ENCODE measurements around the gene RAB22A.
"Not testable (repeated sequence)": the region's sequence is repeated elsewhere in the genome, so short reads cannot be mapped to it uniquely, and the experiment has no call there.

Gene RAB22A

DNA sequence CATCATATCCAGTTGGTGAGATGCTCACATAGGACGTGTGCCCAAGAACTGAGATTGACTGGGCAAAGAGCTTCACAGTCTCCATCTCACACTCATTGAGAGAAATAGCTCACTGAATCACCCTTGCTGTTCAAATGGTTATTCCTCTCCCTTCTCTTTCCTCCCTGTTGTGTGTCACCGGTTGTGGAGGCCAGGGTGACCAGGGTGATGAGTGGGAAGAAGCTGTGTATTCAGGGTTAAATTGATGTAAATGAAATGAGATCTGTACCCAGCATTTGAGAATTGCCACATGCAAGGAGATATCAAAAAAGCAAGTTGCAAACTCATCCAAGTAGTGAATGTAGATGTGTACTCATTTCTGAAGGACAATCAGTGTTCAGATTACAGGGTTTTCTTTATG is 43.0 kb downstream of the RAB22A start:
- no peak for DNase-seq

DNA sequence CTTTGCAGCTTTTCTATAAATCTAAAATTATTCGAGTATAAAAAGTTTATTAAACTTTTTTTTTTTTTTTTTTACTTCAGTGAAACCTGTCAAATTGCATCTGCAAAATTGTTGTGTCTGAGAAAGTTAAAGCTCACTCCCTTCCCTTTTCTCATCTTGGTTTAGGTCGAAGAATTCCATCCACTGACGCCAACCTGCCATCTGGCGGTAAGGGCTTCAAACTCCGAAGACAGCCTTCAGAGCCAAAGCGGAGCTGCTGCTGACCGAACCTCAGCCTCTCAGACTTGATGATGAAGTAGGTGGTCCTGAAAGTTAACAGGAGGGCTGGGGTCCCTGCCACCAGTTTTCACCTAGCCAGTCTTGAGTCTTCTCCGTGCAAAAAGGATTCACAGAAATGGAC is 49.9 kb downstream of the RAB22A start:
- DNase-seq, result no peak

DNA sequence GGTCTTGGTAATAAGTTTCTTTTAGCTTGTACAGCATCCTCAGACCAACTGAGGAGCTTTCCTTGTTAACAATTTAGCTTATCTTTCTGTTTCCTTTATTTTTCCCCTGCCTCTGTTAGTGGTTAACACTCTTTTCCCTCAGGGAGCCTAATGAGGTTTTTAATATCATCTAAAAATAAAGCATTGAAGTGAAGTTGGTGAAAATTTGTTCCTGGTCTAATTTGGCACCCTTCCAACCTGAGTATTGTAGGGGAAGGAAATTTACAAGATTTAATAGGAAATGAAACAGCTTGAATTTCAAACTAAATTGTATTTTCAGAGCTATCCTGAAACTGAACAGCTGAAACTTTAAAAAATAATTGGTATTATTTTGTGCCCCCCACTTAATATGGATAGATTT is 51.4 kb downstream of the RAB22A start:
- DNase-seq, result no peak

DNA sequence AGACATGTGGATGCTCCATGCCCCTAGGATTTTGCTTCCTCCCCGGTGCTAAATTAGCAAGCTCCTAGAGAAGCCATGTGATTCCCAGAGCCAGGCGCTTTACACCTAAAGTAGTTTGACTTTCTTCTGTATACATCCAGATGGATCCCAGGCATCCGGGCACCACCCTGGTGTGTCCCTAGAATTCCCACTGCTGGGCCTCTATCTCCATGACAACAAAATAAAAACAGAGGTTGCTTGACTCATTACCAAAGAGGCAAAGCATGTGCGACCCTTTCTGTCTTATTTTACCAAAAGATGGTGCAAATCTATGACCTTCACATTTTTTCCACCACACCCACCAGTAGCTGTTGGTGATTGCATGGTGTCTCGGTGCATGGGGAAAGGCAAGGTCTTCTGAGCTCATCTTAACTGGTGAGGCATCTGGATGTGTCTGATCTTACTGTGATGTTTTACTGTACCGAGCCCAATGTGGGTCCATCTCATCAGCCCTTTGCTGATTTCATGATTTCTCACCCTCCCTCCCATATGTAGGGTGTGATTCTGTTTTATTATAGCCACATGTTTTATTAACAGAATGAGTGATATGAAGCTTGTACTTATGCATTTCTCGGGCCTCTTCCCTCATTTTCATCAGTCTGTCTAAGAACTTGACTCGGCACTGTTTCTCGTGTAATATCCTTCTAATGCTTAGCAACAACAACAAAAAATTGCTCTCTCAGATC is 52.1 kb downstream of the RAB22A start:
- no peak for DNase-seq

DNA sequence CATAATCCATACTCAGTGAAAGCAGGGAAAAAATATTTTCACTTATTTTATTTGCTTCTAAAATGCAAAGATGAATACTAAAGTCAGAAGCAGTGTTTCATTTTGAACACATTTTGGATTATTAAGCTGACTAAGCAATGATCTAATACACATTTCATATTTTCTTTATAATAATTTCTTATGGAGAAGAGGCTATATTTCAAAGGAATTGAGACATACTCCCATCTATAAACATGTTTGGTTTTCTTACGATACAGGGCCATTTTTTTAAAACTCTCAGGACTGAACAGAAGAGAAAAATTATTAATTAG is 52.6 kb downstream of the RAB22A start:
- no peak for DNase-seq

DNA sequence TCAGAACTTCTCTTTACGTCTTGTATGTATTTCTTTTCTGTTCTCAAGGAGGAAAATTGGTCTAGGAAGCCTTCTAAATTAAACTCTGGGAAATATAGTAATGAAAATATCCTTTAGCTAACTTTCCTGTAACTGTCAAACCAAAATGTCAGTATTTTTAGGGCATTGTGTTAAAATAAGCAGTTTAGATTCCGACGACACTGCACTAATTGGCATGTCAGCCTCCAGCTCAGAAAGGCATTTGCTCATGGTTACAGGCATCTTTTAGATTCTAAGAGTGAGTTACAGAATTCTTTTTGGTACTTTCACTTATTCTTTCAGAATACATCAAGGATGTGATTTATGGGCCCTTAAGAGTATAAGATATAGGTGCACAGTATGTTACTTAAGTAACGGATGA is 53.5 kb downstream of the RAB22A start:
- DNase-seq, result no peak

DNA sequence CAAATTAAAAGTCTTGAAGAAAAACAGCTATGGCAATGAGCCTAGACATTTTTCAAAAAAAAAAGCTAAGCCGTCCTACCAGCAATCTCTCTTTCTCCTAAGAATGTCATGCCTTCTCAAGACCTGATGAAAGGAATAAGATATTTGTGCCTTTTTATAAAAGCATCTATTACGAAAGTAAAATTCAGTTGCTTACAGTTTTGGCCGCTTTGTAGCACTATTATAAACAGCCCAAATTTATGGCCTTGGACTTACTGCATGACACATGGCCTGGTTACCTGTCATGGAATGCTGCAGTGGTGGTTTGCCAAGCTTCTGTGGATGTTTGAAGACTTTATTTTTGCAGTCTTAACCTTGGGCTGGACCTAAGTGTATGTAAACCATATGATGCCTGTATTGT is 57.4 kb downstream of the RAB22A start:
- DNase-seq, result no peak

DNA sequence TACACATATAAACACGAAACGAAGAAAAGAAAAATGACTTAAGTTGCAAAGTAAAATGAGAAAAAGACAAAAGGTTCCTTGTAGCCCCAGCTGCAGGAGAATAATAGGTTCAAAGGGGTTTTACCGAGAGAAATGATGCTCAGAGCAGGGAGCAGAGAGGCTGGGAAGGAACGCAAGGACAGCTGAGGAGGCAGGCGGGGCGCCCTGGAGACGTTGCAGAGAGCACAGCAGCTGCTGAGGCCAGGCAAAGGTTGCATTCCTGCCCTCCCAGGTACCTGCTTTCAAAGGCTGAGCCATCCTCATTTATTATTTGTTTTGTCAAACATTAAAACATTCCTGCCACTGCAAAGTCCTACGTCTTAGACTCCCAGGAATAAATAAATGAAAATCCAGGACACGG is 63.3 kb downstream of the RAB22A start:
- no peak for DNase-seq

DNA sequence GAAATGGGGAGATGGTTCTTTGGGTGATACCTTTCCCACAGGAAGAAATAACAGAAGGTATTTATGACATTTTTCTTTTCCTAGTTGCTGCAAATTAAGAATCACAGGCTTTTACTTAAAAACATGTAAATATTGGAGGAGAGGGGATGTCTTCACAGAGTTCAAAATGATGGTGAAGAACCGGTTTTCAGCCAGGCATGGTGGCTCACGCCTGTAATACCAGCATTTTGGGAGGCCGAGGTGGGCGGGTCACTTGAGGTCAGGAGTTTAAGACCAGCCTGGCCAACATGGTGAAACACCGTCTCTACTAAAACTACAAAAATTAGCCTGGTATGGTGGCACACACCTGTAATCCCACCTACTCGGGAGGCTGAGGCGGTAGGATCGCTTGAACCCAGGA is 63.8 kb downstream of the RAB22A start:
- not testable (repeated sequence) for DNase-seq

DNA sequence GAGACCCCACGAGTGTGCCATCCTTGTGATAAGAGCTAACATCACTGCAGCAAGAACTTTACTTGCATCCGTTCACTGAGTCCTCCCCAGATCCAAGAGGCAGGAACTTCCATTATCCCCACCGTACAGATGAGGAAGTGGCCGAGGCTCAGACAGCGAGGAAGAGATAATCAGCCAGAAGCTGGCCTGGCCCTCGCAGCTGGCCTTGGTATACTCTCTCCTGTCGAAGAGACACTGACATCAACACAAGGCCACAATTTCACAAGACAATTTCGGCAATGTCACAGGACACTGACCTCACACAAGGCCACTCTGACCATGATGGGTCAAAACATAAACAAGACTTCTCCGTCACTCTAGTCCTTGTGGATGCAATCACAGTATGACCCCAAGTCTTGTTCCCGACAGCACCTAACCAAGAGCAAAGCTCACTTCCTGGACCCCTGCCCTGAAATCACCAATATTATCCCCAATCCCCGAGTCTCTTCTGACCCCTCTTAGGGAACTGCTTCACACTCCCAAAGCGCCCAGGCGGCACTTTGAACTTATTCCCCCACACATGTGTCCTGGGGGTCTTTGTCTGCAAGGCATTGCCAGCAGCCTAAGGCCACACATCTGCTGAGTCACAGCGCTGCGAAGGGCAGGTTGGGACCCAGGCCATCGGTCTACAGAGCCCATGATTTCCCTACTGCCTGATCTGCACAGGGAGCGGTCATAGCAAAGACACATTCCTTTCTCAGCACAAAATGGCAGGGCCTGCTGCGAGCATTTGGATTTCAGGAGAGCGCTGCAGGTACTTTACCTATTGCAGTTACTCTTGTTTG is 64.7 kb downstream of the RAB22A start:
- DNase-seq, result peak; percentile 32

DNA sequence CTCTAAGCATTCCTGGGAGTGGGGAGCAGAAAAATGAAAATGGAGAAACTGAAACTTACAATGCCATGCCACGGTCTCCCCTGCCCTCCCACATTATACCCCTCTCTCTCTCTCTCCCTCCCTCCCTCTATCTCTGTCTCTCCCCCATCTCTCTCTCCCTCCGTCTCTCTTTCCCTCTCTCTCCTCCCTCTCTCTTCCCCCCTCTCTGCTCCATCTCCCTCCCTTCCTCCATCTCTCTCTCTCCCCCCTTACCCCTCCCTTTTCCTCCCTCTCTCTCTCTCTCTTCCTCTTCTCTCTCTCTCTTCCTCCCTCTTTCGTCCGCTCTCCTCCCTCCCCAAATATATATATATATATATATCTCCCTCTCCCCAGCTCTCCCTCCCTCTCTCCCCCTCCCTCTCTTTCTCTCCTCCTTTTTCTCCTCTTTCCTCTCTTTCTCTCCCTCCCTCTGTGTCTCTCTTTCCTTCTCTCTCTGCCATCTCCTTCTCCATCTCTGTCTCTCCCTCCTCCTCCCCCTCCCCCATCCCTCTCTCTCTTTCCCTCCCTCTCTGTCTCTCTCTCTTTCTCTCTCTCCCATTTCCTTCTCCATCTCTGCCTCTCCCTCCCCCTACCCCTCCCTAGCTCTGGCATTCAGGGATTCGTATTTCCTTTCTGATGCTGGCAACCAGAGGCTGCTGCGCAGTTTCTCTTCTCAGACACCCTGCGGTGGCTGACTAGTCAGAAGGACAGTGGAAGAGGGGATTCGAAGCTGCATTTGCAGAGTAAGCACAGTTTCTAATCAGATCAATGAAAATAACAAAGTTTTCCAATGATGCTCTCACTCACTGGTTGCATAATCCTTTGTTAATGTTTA is 65.6 kb downstream of the RAB22A start:
- DNase-seq, result no peak

DNA sequence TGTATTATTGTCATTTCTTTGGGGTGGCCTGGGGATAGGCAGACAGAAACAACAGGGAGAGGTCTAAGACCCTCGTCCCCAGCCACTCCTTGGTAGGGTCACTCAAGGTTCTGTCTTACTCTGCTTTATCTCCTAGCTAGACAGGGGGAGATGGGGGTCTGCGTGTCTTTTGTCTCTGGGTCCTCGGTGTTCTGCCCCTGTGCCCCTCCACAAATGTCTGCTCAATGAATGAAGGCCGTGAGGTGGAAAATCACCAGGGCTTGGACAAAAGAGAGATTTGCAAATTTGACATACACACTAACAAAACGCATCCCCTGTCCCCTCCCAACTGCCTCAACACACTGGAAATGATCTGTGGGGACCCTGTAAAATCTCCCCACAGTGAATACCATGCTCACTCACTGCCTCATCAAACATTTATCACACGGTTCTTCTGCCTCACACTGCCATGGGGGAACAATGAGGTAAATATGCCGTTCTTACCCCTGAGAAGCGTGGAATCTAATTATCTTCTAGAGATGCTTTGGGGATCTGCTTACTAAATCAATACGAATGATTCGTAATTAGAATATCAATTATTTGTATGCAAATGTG is 66.3 kb downstream of the RAB22A start:
- no peak for DNase-seq

DNA sequence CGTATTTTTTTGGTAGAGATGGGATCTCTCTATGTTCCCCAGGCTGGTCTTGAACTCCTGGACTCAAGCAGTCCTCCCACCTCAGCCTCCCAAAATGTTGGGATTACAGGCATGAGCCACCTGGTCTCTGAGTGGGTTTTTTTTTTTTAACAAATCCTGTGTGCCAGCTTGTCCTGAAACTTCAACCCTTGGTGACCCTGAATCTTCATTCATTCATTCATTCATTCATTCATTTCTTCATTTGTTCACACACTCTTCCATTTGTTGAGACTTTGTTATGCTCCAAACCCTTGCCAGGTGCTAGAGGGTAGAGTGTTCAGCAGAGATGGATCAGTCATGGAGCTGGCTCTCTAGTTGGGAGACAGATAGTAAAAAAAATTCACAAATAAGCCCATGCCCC is 67.5 kb downstream of the RAB22A start:
- no peak for DNase-seq

DNA sequence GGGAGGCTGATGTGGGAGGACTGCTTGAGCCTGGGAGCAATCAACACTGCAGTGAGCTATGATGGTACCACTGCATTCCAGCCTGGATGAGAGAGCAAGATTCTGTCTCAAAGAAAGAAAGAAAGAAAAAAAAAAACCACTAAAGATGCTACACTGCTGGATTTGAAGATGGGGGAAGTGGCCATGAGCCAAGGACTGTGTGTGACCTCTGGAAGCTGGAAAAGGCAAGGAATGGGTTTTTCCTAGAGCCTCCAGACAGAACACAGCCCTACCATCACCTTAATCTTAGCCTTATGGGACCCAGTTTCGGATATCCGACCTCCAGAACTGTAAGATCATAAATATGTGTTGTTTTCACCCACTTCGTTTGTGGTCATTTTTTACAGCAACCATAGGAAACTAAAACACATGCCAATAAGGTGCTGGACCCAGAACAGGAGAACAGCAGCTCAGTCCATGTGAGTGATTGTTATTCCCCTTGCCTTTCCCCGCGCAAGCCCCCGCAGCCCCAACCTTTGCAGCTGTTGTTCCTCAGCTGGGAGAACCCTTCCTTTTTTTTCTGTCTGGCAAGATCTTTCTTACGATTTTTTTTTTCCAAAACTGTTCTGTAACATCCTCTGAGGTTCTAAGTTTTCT is 68.4 kb downstream of the RAB22A start:
- DNase-seq, result no peak

DNA sequence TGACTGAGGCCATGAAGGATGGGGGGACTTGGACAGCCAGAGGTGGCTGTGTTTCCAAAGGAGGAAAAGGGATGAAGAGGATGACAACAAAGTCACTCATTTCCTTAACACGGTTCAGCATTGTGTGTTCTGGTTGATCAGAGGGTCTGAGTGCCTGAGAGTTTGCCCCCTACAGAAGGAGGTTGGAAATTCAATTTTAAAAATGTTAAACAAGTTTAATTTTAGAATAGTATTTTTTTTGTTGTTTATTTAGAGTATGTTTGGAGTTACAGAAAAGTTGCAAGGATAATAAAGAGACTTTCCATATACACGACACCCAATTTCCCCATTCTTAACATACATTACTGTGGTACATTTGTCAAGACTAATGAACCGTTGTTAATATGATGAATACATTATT is 69.2 kb downstream of the RAB22A start:
- no peak for DNase-seq

DNA sequence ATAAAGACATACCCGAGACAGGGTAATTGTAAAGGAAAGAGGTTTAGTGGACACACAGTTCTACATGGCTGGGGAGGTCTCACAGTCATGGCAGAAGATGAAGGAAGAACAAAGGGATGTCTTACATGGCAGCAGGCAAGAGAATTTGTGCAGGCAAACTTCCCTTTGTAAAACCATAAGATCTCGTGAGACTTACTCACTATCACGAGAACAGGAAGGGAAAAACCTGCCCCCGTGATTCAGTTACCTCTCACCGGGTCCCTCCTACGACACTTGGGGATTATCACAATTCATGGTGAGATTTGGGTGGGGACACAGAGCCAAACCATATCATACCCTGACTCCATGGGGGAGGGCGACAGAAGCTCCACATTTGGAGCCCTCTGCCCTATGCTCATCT is 72.1 kb downstream of the RAB22A start:
- DNase-seq, result no peak

DNA sequence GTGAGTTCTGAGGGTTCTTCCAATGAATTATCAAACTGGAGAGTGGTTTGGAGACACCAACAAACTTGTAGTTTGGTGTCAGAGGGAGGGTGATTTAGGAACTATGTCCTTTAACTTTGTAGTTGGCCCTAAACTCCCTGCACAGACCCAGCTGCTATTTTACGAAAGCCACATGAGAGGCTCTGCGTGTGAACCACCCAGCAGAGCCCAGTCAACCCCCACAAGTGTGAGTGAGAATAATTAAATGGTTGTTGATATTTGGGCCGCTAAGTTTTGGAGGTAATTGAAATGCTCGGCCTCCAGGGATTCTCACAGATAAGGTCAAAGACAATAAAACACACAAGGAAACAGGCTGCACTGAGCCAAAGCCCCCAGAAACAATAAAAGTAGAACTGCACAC is 72.6 kb downstream of the RAB22A start:
- no peak for DNase-seq

DNA sequence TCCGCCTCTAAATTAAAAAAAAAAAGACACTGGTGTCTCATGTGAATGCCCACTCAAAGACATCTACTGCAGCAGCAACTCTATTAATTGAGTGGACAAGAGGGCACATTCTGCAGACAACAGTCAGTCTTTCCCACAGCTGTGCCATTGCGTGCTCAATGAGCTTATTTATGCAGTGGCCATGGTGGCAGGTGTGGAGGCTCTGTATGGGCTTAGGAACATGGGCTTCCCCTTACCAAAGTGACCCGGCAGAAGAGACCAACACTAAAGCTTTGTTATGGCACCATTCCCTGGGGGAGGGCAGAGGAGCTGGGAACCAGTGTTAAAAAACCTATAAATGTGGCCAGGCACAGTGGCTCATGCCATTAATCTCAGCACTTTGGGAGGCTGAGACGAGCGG is 75.3 kb downstream of the RAB22A start:
- DNase-seq, result no peak

DNA sequence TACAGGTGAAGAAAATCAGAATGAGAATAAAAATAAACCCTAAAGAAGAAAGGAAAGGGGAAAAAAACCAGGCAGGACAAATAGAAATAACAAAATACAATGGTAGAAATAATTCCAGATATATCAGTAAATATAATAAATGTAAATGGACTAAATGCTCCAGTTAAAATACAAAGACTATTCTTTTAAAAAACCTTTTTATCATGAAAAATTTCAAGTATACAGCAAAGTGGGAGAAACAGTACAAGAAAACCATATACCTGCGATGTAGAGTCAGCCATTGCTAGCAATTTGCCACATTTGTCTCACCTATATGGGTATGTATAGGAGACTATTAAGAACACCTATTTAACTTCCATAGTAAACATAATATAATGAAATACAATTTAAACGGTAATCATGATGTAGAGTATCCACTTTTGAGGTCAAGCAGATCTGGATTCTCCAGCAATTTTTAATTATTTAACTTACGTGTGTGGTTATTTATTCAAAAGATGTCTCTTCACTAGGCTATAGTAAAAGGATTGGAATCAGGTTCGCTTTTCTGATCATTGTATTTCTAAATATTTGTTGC is 78.6 kb downstream of the RAB22A start:
- DNase-seq, result no peak

DNA sequence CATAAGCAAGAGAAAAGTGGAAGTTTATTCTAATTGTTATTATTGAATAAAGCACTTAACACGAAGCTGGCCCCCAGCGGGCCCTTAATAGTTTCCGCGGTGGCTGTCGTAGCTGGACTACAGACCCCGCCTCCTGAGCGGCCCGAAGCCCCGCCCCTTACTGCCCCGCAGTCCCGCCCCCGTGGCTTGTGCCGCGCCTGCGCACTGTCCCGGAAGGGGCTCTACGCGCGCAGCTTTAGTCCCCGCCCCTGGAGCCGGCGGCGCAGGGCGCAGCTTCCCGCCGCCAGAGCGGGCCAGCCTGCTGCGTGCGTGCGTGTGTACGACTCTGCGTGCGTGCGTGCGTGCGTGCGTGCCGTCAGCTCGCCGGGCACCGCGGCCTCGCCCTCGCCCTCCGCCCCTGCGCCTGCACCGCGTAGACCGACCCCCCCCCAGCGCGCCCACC is 79.4 kb downstream of the RAB22A start, which contains the start of gene VAPB:
Gene VAPB, plus strand, starts transcription at position 348 of the 442 bp plus-strand sequence. CDS start 231 bp downstream, outside the sequence.
- DNase-seq, result peak; percentile 99

DNA sequence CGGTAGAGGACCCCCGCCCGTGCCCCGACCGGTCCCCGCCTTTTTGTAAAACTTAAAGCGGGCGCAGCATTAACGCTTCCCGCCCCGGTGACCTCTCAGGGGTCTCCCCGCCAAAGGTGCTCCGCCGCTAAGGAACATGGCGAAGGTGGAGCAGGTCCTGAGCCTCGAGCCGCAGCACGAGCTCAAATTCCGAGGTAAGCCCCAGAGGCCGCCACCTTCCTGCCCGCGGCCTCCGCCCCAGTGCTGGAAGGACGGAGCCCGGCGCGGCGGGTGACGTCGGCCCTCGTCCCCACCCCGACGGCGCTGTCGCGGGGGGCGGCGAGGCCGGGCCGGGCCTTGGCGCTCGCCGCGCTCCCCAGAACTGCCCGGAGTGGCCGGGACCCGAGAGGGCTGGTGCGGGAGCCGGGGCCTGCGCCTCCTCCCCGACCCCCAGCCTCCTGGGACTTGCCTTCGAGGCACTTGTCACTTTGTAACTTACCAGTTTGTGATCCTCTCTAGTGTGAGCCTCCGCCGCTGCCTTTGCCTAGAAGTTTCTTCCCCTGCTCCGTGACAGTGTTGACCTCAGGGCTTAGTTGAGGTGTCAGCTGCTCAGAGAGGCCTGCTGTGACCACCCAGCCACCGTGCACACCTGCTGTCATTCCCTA is 79.9 kb downstream of the RAB22A start:
- DNase-seq, result peak; percentile 61
